Stomach (tissue), 4 donors: ENCODE measurements around the gene ALPP.

Experiments used
- CTCF ChIP-seq, 7 experiments: fragments of 450-650 bp in 4 of 7; fragments of 200-600 bp in 3 of 7; sonication (generic) in 3 of 7; IDR thresholded peaks; one replicate each; pipeline ENCODE4 v1.5.1; 2016 to 2019; ENCODE audit warnings: antibody characterized with exemption in 7 of 7, control low read depth in 2 of 7, mild to moderate bottlenecking in 1 of 7
- EP300 ChIP-seq: sonication (generic); formaldehyde crosslinking; IDR thresholded peaks from one replicate; pipeline ENCODE4 v1.6.1; 2017; ENCODE audit warnings: antibody characterized with exemption
- POLR2A ChIP-seq, 4 donors: fragments of 450-650 bp; IDR thresholded peaks; one replicate each; pipeline ENCODE4 v1.6.1; 2016; ENCODE audit warnings: antibody characterized with exemption in 4 of 4, control low read depth in 2 of 4, mild to moderate bottlenecking in 1 of 4, moderate library complexity in 1 of 4

- TF ChIP-seq POLR2A (IDR thresholded peaks at IDR 0.05) = no peak
- TF ChIP-seq CTCF (IDR thresholded peaks at IDR 0.05) = no peak
- no peak for TF ChIP-seq EP300
Observed at GRCh38 chr2:232377841-232378734, 463 bp upstream of the ALPP start.
